Measurements from ENCODE around the gene MRC1. TPM values are rescaled to one million over a fixed set of nuclear protein-coding genes. Genes with fewer than 3 reads are reported as not detected.

Gene MRC1
- total RNA-seq, 1 donor from 2014 or later, result 0.80 TPM

- no peak overlapping the region for H3K4me3 Mint-ChIP-seq
- H3K27ac Mint-ChIP-seq, result no peak overlapping the region
- H3K4me1 Mint-ChIP-seq (ENCODE audit: unreplicated experiment), result peaks cover 5% of the 10 kb centered on the region
- H3K36me3 Mint-ChIP-seq, result no peaks in the 10 kb centered on the region
- no peaks in the 10 kb centered on the region for H3K9me3 Mint-ChIP-seq
- DNase-seq (ENCODE audit: extremely low spot score, unreplicated experiment), result no peak
- no peak for TF ChIP-seq CTCF (conservative IDR thresholded peaks at IDR 0.05)
- H3K27me3 Mint-ChIP-seq, result no peaks in the 10 kb centered on the region
These were observed 45.0 kb downstream of the MRC1 start for GRCh38 chr10:17854044-17854652.

- Mint-ChIP-seq H3K27me3 (no peaks in the 10 kb centered on the region), H3K4me3 (no peak overlapping the region), H3K4me1 (ENCODE audit: unreplicated experiment) (no peaks in the 10 kb centered on the region), H3K9me3 (no peaks in the 10 kb centered on the region), H3K36me3 (no peaks in the 10 kb centered on the region), H3K27ac (no peak overlapping the region)
- no peak for DNase-seq (ENCODE audit: extremely low spot score, unreplicated experiment)
- TF ChIP-seq CTCF (conservative IDR thresholded peaks at IDR 0.05), result no peak
These were observed 47.9 kb downstream of the MRC1 start for GRCh38 chr10:17857040-17857439.

GRCh38 chr10:17859492-17860156, 50.5 kb downstream of the MRC1 start:
- no peak for DNase-seq (ENCODE audit: extremely low spot score, unreplicated experiment)
- no peaks in the 10 kb centered on the region for H3K36me3 Mint-ChIP-seq
- H3K9me3 Mint-ChIP-seq, result no peaks in the 10 kb centered on the region
- no peak overlapping the region for H3K4me3 Mint-ChIP-seq
- no peak overlapping the region for H3K27ac Mint-ChIP-seq
- H3K27me3 Mint-ChIP-seq, result peaks cover 5% of the 10 kb centered on the region
- no peak for TF ChIP-seq CTCF (conservative IDR thresholded peaks at IDR 0.05)
- H3K4me1 Mint-ChIP-seq (ENCODE audit: unreplicated experiment), result no peaks in the 10 kb centered on the region

GRCh38 chr10:17861760-17862159, 52.6 kb downstream of the MRC1 start:
- Mint-ChIP-seq H3K4me3 (no peak overlapping the region), H3K4me1 (ENCODE audit: unreplicated experiment) (no peaks in the 10 kb centered on the region), H3K27me3 (peaks cover 8% of the 10 kb centered on the region), H3K9me3 (no peaks in the 10 kb centered on the region), H3K27ac (no peak overlapping the region), H3K36me3 (no peaks in the 10 kb centered on the region)
- no peak for DNase-seq (ENCODE audit: extremely low spot score, unreplicated experiment)
- TF ChIP-seq CTCF (conservative IDR thresholded peaks at IDR 0.05), result no peak

GRCh38 chr10:17865351-17865750, 56.2 kb downstream of the MRC1 start:
- Mint-ChIP-seq H3K27me3 (peaks cover 17% of the 10 kb centered on the region), H3K27ac (no peak overlapping the region), H3K36me3 (no peaks in the 10 kb centered on the region), H3K4me3 (no peak overlapping the region), H3K9me3 (no peaks in the 10 kb centered on the region), H3K4me1 (ENCODE audit: unreplicated experiment) (no peaks in the 10 kb centered on the region)
- DNase-seq (ENCODE audit: extremely low spot score, unreplicated experiment), result no peak
- no peak for TF ChIP-seq CTCF (conservative IDR thresholded peaks at IDR 0.05)

All from type B pancreatic cell (in vitro differentiated cells).